GM19372 (cell line): Measurements from ENCODE around the gene SLC16A1.
A peak's percentile ranks its signal among the peaks of the same experiment; 100 is the strongest.
"Not testable (repeated sequence)": the region's sequence is repeated elsewhere in the genome, so short reads cannot be mapped to it uniquely, and the experiment has no call there.

Experiments used
- ATAC-seq: cut with Tn5 transposase; IDR thresholded peaks from one replicate; pipeline ENCODE4 v1.9.1; 2021; ENCODE audit warnings: mild to moderate bottlenecking, low read depth, moderate library complexity; ENCODE audit not compliant: unreplicated experiment

SLC16A1 gene

GRCh38 chr1:112955773-112956543 is at the start of gene SLC16A1:
SLC16A1 (minus strand) TSS chr1:112956196; CDS start chr1:112929308, 26,888 bp downstream.
- peak; percentile 69 for ATAC-seq

- no peak for ATAC-seq
Observed at GRCh38 chr1:113003751-113004690, 48.0 kb upstream of the SLC16A1 start.

GRCh38 chr1:113002297-113002696 is 46.3 kb upstream of the SLC16A1 start:
- no peak for ATAC-seq

- ATAC-seq: no peak
Observed at GRCh38 chr1:112998592-112999235, 42.7 kb upstream of the SLC16A1 start.

- no peak for ATAC-seq
Observed at GRCh38 chr1:112997781-112998180, 41.8 kb upstream of the SLC16A1 start.

GRCh38 chr1:112995890-112996289 is 39.9 kb upstream of the SLC16A1 start:
- ATAC-seq: no peak

- not testable (repeated sequence) for ATAC-seq
Observed at GRCh38 chr1:112995021-112995420, 39.0 kb upstream of the SLC16A1 start.

- ATAC-seq: no peak
Observed at GRCh38 chr1:112992780-112993179, 36.8 kb upstream of the SLC16A1 start.

- no peak for ATAC-seq
Observed at GRCh38 chr1:112991402-112992120, 35.6 kb upstream of the SLC16A1 start.

- ATAC-seq: no peak
Observed at GRCh38 chr1:112990271-112990670, 34.3 kb upstream of the SLC16A1 start.

GRCh38 chr1:112988367-112988766 is 32.4 kb upstream of the SLC16A1 start:
- ATAC-seq: no peak

GRCh38 chr1:112985123-112985522 is 29.1 kb upstream of the SLC16A1 start:
- ATAC-seq: no peak

- no peak for ATAC-seq
Observed at GRCh38 chr1:112983537-112984131, 27.6 kb upstream of the SLC16A1 start.

GRCh38 chr1:112982853-112983536 is 27.0 kb upstream of the SLC16A1 start:
- ATAC-seq: peak; percentile 54

- ATAC-seq: no peak
Observed at GRCh38 chr1:112982328-112982727, 26.3 kb upstream of the SLC16A1 start.

- not testable (repeated sequence) for ATAC-seq
Observed at GRCh38 chr1:112981834-112982233, 25.8 kb upstream of the SLC16A1 start.

GRCh38 chr1:112981426-112981825 is 25.4 kb upstream of the SLC16A1 start:
- ATAC-seq: no peak

GRCh38 chr1:112975336-112975735 is 19.3 kb upstream of the SLC16A1 start:
- no peak for ATAC-seq

- no peak for ATAC-seq
Observed at GRCh38 chr1:112974646-112975045, 18.6 kb upstream of the SLC16A1 start.
